ENCODE results near the gene F8A2.
"Not testable (repeated sequence)": the region's sequence is repeated elsewhere in the genome, so short reads cannot be mapped to it uniquely, and the experiment has no call there.

- TF ChIP-seq CTCF (IDR thresholded peaks at IDR 0.05; ENCODE audit: low read length); EZH2 (IDR thresholded peaks at IDR 0.05; ENCODE audit: borderline replicate concordance, low read length): not testable (repeated sequence)
These were observed at the start of gene F8A2 for GRCh38 chrX:155381843-155382528.
